Fibroblast of the aortic adventitia (primary cell): Measurements from ENCODE around the gene MAP3K5. TPM values are rescaled to one million over a fixed set of nuclear protein-coding genes. Genes with fewer than 3 reads are reported as not detected.
"Not testable (repeated sequence)": the region's sequence is repeated elsewhere in the genome, so short reads cannot be mapped to it uniquely, and the experiment has no call there.

Source experiments
- DNase-seq: peaks from one replicate; pipeline ENCODE4 v3.0.0-alpha.2; 2010; ENCODE audit warnings: low read depth
- H3K4me3 ChIP-seq: 2 replicates; pipeline ENCODE4 v1.5.1; 2011; ENCODE audit warnings: low read depth, mild to moderate bottlenecking, control low read depth, low read length, moderate library complexity
- CTCF ChIP-seq: IDR thresholded peaks from 2 replicates; pipeline ENCODE4 v1.5.1; 2011; ENCODE audit warnings: mild to moderate bottlenecking, low read length, control low read depth, inconsistent platforms; ENCODE audit not compliant: insufficient read depth
- total RNA-seq: library from RNA; depleted of rRNA; stranded (reverse); fragments of >200 nt; gene quantifications from 2 replicates; pipeline ENCODE4 v1.2.3, GENCODE V29; 2012; ENCODE audit warnings: low replicate concordance

Gene MAP3K5
- total RNA-seq, 1 donor, result 15.5 TPM

GRCh38 chr6:136718476-136718875, 73.8 kb downstream of the MAP3K5 start:
- DNase-seq, result no peak
- TF ChIP-seq CTCF, result no peak
- H3K4me3 ChIP-seq, result no peak overlapping the region

GRCh38 chr6:136717716-136717990, 74.6 kb downstream of the MAP3K5 start:
- peak overlapping the region; percentile 11 for H3K4me3 ChIP-seq
- peak; percentile 66 for DNase-seq
- TF ChIP-seq CTCF, result no peak

GRCh38 chr6:136716917-136717715, 75.2 kb downstream of the MAP3K5 start:
- no peak for TF ChIP-seq CTCF
- H3K4me3 ChIP-seq, result peak overlapping the region; percentile 11
- DNase-seq, result no peak

GRCh38 chr6:136712642-136713041, 79.6 kb downstream of the MAP3K5 start:
- not testable (repeated sequence) for H3K4me3 ChIP-seq, DNase-seq

GRCh38 chr6:136711644-136712043, 80.6 kb downstream of the MAP3K5 start:
- no peak for TF ChIP-seq CTCF
- no peak for DNase-seq
- no peak overlapping the region for H3K4me3 ChIP-seq

GRCh38 chr6:136710877-136711552, 81.3 kb downstream of the MAP3K5 start:
- no peak overlapping the region for H3K4me3 ChIP-seq
- no peak for DNase-seq
- TF ChIP-seq CTCF, result no peak

GRCh38 chr6:136709429-136709828, 82.8 kb downstream of the MAP3K5 start:
- H3K4me3 ChIP-seq, result no peak overlapping the region
- DNase-seq, result no peak
- TF ChIP-seq CTCF, result no peak
